HG03103 (cell line): ENCODE data around the gene PCSK2.

Source experiments
- ATAC-seq: cut with Tn5 transposase; IDR thresholded peaks from one replicate; pipeline ENCODE4 v1.9.1; 2021; ENCODE audit warnings: low read depth; ENCODE audit not compliant: unreplicated experiment

Gene PCSK2

DNA sequence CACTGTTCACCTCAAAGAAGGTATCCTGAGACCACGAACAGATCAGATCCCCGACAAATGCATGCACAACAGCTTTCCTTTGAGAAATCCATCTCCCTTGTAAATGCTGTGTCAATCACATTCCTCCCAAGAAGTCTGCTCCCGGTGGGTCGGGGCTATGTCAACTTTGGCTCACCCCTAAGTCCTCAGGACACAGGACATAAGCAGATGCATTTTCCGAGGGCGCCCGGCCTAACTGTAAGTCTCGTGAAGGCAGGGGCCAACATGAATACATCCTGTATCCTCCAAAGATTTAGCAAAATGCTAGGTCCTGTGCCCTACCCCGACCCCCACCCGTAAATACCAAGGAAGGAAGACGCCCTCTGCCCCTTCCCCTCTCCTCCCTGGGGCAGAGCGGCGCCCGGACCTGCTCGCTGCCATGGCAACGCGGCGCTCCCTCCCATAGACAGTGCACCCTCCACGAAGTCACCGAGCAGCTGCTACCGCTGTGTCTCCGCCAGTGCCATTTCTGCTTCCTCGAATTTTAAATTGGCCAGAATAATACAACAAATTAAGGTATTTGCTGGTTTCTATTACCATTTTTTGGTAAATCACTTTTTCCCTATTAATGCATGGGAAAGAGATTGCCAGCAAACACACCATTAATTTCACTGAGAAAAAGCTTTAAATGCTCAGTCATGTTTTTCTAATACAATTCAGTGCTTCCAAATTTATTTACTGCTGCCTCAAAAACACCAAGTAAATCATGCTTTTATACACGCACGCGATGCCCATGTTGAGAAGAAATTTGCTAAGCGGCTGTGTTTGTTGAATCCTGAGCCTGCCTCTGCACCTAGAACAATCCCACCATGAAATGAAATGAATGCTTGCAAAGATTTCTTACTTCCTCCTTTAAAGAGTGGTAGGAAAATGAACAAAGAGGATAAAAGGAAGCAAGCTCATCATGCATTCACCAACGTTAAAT, 100.6 kb downstream of the PCSK2 start:
- no peak for ATAC-seq

DNA sequence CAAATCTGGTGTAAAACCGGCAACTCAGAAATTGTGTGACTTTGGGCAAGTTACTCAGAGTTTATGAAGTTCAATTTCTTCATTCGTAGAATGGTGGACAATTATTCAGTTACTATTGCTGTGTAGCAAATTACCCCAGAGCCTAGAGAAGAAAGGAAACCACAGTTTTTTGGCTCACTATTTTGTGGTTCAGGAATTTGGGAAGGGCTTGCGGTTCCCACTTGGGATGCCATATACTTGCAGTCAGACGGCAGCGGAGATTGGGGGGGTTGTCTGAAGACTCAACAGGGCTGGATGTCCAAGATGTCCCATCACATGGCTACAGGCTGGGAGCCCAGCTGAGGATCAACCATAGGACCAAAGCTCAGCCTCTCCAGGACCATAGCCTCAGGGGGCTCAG, 108.1 kb downstream of the PCSK2 start:
- no peak for ATAC-seq

DNA sequence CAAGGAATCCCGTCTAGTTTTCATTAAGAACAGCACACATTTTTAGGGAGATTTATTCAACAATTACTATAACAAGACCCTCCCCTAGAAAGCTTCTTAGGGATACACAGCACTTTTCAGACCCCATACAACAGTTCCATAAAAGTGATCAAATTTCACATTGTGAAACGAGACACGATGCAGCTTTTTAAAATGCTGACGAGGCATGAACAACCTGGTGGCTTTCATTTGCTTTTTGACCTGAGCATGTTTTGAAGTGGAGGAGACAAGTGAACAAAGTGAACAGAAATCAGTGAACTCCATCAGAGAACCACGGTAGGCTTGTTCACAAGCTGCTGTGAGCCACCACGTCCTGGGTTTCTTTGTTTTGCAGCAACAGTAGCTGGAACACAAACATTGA, 112.2 kb downstream of the PCSK2 start:
- ATAC-seq = no peak

DNA sequence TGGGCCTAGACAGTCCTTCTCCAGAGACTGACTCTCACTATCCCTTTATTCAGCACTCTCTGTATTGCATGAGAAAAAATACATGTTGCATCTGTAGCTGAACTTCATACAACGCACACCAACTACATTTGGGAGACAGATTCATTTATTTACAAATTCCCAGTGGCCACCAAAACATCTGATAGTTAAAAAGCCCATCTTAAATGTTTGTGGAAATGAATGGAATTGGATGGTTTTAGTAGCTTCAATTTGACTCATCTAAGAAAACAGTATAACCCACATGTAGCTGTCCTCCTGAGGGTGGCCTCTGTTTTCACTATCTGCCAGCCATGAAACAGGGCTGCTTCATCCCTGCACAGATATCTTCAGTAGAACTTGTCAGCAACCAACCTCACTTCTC, 116.3 kb downstream of the PCSK2 start:
- ATAC-seq = no peak

DNA sequence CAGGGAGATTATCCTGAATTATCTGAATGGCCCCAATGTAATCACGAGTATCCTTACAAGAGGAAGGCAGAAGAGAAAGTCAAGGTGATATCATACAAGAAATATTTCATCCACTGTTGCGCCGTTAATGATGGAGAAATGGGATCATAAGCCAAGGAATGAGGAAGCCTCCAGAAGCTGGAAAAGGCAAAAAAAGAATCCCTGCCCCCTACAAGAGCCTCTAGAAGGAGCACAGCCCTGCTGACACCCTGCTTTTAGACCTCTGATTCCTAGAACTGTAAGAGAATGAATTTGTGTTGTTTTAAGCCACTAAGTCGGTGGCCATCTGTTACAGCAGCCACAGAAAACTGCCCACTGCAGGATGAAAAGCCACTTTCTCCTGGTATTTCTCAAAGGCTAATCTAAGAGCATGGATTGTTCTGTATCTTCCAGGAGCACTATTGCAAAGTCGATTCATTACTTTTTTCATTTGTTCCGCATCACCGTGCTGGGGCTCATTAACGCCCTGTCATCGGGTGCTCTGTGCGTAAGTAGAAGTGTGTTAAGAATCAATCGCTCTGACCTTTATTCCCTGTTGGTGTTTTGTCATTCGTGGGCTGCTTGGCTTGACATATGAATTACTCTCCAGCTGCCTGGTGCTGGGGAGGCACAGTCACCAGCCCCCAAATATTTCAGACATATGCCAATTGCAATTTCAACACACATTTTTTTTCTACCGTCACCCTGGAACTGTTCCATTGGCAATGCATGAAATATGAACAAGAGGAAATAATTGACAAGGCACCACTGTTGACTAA, 117.0 kb downstream of the PCSK2 start:
- ATAC-seq = no peak

DNA sequence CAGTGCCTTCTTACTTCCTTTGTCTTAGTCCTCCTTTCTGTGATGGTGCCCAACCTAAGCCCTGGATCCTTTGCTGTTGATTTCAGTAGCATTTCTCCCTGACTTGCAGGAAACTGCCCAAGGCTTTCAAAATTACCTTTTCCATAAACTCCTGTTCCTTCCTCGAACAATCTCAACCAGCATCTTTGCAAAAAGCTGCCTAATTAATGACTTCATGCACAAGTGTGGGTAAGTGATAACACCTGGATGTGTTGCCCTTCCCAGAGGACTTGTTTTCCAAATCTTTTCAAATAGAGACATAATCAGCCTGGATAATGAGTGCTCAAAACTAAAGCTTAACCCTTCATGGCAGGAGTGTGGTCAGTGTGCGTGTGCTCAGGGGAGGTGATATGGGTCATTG, 118.0 kb downstream of the PCSK2 start:
- no peak for ATAC-seq

DNA sequence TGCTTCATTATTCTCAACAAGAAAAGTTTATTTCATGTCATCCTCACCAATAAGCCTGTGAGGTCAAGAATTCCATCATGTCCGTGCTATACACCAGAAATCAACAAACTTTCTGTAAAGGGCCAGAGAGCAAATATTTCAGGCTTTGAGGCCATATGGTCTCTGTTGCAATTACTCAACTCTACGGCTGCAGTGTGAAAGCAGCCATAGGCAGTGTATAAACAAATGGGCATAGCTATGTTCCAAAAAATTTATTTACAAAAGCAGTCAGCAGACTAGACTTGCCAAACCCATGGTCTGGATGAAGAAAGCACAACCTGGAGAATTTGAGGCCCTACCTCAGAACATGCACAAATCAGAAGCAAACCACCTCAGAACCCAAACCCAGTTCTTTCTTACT, 118.5 kb downstream of the PCSK2 start:
- ATAC-seq = no peak

DNA sequence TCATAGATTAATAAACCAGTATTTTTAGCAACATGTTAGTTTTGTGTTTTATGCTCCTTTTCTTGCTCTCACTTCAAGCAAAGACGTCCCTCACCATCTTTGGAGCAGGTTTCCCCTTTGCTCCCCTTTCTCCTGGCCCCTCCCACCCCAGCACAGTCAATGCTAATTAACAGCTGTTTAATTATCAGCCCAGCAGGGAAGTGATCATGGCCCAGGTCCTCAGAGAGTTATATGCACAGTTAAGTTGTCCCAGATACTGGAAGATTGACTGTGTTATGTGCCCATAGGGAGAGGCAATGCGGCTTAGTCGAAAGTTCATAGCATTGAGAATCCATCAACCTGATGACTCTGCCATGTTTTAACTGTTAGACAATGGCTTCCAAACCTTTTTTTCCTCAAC, 123.5 kb downstream of the PCSK2 start:
- no peak for ATAC-seq

DNA sequence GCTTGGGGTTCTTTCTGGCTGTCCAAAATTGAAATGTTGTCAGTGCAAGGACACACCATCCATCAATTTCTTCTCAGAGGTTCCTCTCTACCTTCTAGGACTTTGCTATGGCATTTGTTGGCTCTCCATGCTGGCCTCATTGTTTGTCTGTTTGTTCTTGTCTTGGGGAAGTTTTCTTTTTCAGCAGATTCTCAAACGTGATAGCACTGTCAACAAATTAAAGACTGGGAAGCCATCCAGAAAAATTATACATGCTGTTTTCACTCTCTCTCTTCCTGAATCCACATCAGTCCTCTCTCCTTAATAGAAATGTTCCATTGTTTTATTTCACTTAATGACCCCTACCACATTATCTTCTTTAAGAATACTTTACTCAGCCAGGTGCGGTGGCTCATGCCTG, 130.4 kb downstream of the PCSK2 start:
- no peak for ATAC-seq

DNA sequence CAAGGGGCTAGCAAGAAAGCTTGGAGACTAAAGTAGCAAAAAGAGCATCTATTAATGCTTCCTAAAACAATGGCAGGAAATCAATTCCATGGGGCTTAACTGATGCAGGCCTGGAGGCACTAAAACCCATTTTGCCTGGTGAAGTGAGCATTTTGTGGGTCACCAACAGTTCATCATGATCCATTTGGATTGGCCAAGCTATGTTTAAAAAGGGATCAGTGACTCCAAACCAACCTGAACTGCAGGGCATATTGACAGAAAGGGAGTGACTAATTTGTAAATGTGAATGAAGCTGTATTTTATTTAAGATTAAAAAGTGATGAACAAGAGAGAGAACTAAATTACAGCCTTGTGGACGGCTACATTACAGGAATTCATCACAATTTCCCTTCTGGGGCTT, 132.0 kb downstream of the PCSK2 start:
- ATAC-seq = no peak

DNA sequence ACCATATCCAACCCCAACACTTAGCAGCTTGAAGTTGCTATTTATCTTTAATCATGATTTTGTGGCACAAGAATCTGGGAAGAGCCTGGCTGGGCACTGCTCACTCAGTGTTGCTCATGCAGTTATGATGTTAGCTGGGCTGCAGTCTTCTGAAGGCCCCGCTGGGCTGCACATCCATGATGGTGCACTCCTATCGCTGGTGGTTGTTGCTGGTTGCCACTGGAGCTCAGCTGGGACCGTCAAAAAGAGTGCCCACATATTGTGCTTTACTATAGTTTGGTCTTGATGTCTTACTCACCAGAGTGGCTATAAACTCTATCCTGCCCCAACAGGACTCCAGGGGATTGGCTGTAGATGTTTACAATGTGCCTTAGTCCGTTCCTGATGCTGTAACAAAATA, 137.8 kb downstream of the PCSK2 start:
- no peak for ATAC-seq

DNA sequence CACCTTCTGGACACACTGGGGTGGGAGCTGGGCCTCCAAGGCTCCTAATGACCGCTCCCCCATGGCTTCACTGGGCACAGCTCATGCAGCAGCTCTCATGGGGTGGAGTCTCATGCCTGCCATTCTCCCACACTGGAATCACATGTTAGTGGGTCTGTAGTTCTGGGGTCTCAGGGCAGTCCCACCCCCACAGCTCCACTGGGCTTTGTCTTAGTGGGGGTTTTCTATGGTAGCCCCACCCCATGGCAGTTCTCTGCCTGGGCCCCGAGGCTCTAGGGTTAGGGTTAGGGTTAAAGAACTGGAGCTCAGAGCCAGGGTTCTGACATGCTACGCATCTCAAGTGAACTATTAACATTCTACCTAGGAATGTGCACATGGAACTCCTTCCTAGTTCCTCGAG, 139.0 kb downstream of the PCSK2 start:
- no peak for ATAC-seq

DNA sequence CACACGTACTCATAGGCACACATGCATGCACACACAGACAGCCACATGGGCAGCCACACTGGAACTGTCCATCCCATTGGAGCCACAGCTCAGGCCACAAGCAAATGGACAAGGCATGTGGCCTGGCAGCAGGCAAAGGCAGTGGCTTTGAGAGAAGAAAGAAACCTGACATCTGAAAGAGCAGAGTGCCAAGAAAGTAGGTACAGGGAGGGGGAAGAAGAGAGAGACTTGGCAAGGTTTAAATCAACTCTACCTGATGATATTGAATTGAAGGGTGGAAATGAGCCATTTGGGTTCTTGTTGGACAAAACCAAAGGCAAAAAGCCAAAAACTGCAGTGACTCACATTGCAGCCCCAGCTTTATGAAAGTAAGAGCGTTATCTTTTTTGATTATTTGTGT, 142.7 kb downstream of the PCSK2 start:
- ATAC-seq = no peak

DNA sequence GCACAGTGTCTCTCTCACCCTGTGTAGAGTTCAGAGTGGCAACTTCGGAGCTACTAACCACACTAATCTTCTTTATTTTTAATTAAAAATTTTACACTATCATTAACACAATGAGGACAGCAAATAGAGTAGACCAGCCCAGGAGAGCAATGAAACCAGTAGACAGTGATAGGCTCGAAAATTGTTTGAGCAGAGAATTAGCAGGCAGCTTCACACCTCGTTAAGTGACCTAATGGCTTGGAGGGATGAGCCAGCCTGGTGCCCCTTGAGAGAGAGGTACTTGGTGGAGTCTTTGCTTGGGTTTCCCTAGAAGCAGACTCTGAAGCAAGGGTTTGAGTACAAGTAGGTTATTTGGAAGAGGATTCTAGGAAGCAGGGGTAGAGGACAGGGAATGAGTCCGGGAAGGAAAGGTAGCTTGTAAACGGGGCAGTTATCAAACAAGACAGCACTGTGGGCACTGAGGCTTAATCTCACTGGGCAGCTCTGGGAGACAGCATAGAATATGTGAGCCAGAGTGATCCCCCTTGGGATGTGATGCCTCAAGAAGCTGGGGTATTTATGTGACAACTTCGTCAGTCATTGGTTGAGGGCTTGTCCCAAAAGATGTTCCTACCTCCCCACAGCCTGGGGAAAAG, 146.1 kb downstream of the PCSK2 start:
- ATAC-seq = no peak

DNA sequence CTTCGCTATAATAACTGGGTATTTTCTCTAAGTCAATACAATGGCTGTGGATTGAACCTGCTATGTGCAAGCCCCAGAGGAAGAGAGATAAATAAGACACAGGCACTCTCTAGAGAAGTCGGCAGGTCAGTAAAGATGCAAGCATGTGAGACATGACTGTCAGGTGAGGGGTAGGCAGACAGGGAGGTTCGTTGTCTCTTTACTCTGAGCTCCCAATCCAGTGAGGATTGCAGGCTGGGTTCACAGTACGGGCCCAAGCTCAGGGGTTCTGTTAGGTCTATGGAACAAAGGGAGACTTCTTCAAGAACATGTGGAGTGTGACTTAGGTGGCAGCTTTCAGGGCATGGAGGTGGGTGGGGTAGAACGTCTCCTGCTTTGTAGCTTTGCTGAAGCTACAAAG, 147.2 kb downstream of the PCSK2 start:
- no peak for ATAC-seq

DNA sequence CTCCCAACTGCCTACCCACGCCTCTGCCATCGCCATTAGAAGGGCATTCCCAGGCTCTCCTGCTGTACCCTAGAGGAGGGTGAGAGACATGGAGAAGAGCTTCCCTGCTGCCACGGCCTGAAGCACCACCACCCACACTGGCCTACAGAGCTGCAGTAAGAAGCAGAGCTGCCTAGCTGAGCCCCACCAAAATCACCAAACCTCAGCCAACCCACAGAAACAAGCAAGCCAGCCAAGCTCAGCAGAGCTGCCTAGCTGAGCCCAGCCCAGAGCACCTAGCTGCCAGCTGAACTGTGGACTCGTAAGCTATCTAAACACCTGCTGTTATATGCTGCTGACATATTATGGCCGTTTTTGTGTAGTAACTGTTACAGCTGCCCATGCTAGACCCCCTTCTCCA, 149.2 kb downstream of the PCSK2 start:
- ATAC-seq = no peak

DNA sequence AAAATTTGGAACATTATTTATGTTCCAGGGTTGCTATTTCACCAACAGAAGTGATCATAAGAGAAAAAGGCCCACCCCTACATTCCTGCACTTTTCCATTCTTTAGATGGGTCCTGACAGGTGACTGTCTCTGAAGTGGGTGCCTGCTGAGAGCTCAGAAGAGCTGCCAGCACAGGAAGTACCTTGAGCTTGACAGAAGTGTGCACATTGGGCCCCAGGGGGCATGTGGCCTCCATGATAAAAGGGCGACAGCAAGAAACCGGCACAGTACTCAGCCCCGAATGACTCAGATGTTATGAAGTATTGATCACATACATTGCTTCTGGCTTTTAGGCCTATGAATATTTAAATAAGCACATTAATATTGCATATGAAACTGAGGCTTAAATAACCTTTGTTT, 150.4 kb downstream of the PCSK2 start:
- no peak for ATAC-seq

DNA sequence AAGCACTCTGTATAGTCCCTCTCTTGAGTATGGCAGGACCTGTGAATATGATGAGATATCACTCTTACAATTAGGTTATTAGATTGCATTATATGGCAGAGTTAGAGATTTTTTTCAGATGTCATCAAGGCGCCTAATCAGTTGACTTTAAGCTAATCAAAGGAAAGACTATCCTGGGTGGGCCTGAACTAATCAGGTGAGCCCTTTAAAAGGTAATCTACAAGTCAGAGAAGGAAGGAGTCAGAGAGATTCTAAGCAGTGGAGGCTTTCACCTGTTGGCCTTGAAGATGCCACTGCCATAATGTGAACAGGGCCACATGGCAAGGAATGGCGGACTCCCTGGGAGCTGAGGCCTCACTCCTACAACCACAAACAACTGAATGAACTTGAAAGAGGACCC, 152.8 kb downstream of the PCSK2 start:
- no peak for ATAC-seq

DNA sequence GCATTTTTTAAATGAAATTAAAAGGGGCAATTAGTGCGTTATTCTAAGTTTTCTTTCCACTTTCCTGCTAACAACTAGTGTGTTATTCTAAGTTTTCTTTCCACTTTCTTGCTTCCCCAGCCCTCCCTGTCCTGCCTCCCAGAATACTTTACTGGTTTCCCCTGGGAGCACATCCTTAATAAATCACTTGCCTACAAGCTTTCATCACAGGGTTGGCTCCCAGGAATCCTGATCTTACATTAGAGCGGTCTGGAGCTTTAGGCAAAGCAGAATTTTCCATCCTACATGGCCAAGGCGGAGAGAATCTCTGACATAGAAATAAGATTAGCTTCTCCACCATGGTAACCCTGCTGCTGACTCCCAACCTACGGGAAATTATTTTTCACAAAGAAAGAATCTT, 154.0 kb downstream of the PCSK2 start:
- ATAC-seq = no peak

DNA sequence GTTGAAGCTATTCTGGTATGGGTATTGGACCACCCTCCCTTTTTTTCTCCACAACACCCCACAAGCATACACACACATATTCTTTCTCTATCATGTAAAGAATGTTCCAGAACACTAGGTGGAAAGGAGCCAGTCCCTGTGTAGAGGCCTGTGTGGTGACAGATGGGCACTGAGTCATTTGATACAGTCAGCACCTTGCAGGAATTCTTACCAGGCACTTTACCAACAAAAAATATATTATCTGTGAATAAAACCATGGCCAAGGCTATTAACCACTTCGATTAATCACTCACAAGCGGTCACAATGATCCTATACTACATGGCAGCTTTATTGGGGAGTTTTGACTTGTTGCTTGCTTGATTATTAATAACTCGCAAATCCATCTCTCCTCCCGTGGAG, 154.9 kb downstream of the PCSK2 start:
- no peak for ATAC-seq

DNA sequence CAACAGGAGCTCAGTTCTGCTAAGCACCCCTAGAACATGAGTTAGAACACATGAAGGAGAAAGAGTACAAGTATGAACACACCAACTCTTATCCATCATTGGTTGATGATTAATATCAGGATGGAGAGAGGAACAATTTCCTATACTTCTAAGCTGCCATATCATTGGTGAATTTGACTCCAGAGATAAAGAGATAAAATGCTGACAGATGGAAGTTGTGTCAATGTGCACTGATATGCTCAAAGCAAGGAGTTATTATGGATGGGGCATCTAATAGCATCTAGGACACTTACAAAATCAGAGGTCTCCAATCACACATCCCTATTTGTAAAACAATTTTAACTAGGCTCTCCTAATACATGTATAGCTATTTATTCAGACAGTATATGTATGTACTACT, 159.0 kb downstream of the PCSK2 start:
- no peak for ATAC-seq
